ENCODE data around the gene FXYD1. TPM values are rescaled to one million over a fixed set of nuclear protein-coding genes. Genes with fewer than 3 reads are reported as not detected.

The FXYD1 gene
- total RNA-seq, 4 donors from 2014 or later: 2.0 to 10.9 (median 6.7) TPM

GRCh38 chr19:35093941-35094647 is 44.5 kb upstream of the FXYD1 start:
- Histone ChIP-seq H3K27me3 (no peaks in the 10 kb centered on the region), H3K9me3 (no peaks in the 10 kb centered on the region), H3K36me3 (no peaks in the 10 kb centered on the region), H3K4me3 (no peak overlapping the region), H3K27ac (no peak overlapping the region), H3K4me1 (peaks cover 64% of the 10 kb centered on the region)
- no peak for DNase-seq (ENCODE audit: low spot score in 2 of 2)
- TF ChIP-seq CTCF (IDR thresholded peaks at IDR 0.05): no peak
- no peak for TF ChIP-seq POLR2A (IDR thresholded peaks at IDR 0.05)
- no peak for TF ChIP-seq POLR2AphosphoS5 (IDR thresholded peaks at IDR 0.05)
- no peak for TF ChIP-seq EP300 (IDR thresholded peaks at IDR 0.05)
- WGBS: 82% methylated on average over 9 of the region's 11 CpGs

GRCh38 chr19:35094656-35095055 is 44.0 kb upstream of the FXYD1 start:
- TF ChIP-seq CTCF (IDR thresholded peaks at IDR 0.05) (no peak), POLR2A (IDR thresholded peaks at IDR 0.05) (no peak), EP300 (IDR thresholded peaks at IDR 0.05) (no peak), POLR2AphosphoS5 (IDR thresholded peaks at IDR 0.05) (no peak)
- Histone ChIP-seq H3K9me3 (no peaks in the 10 kb centered on the region), H3K36me3 (no peaks in the 10 kb centered on the region), H3K4me1 (peaks cover 68% of the 10 kb centered on the region), H3K27me3 (no peaks in the 10 kb centered on the region), H3K27ac (no peak overlapping the region), H3K4me3 (no peak overlapping the region)
- DNase-seq (ENCODE audit: low spot score in 2 of 2): no peak
- WGBS: 92% methylated on average over 4 of the region's 4 CpGs

- 51% methylated on average over 8 of the region's 8 CpGs for WGBS
- Histone ChIP-seq H3K27me3 (no peaks in the 10 kb centered on the region), H3K36me3 (no peaks in the 10 kb centered on the region), H3K27ac (peak overlapping the region; percentile 50), H3K9me3 (no peaks in the 10 kb centered on the region), H3K4me3 (no peak overlapping the region), H3K4me1 (peaks cover 66% of the 10 kb centered on the region)
- TF ChIP-seq EP300 (IDR thresholded peaks at IDR 0.05): no peak
- TF ChIP-seq POLR2AphosphoS5 (IDR thresholded peaks at IDR 0.05): no peak
- TF ChIP-seq CTCF (IDR thresholded peaks at IDR 0.05): no peak
- no peak for TF ChIP-seq POLR2A (IDR thresholded peaks at IDR 0.05)
- DNase-seq (ENCODE audit: low spot score in 2 of 2): no peak
Observed at GRCh38 chr19:35095667-35096368, 42.8 kb upstream of the FXYD1 start.

GRCh38 chr19:35098413-35099049 is 40.1 kb upstream of the FXYD1 start:
- no peak for DNase-seq (ENCODE audit: low spot score in 2 of 2)
- Histone ChIP-seq H3K36me3 (no peaks in the 10 kb centered on the region), H3K4me1 (peaks cover 47% of the 10 kb centered on the region), H3K4me3 (no peak overlapping the region), H3K27ac (peak overlapping the region; percentile 39), H3K27me3 (no peaks in the 10 kb centered on the region), H3K9me3 (no peaks in the 10 kb centered on the region)
- TF ChIP-seq POLR2AphosphoS5 (IDR thresholded peaks at IDR 0.05) (no peak), CTCF (IDR thresholded peaks at IDR 0.05) (no peak), EP300 (IDR thresholded peaks at IDR 0.05) (no peak), POLR2A (IDR thresholded peaks at IDR 0.05) (no peak)
- WGBS: 53% methylated on average over 24 of the region's 29 CpGs
